ENCODE results near the gene OR10AD1.
"Not testable (repeated sequence)": the region's sequence is repeated elsewhere in the genome, so short reads cannot be mapped to it uniquely, and the experiment has no call there.

OR10AD1 gene, protein sequence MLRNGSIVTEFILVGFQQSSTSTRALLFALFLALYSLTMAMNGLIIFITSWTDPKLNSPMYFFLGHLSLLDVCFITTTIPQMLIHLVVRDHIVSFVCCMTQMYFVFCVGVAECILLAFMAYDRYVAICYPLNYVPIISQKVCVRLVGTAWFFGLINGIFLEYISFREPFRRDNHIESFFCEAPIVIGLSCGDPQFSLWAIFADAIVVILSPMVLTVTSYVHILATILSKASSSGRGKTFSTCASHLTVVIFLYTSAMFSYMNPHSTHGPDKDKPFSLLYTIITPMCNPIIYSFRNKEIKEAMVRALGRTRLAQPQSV
- long read RNA-seq, donor 1, result 0 reads
- long read RNA-seq, donor 2, result 0 reads
- long read RNA-seq, donor 3, result 0 reads
- long read RNA-seq, donor 4, result 0 reads
- long read RNA-seq, donor 5, result 0 reads
- long read RNA-seq, donor 6, result 0 reads
- long read RNA-seq, donor 7, result 0 reads
- long read RNA-seq, donor 8, result 0 reads

DNA sequence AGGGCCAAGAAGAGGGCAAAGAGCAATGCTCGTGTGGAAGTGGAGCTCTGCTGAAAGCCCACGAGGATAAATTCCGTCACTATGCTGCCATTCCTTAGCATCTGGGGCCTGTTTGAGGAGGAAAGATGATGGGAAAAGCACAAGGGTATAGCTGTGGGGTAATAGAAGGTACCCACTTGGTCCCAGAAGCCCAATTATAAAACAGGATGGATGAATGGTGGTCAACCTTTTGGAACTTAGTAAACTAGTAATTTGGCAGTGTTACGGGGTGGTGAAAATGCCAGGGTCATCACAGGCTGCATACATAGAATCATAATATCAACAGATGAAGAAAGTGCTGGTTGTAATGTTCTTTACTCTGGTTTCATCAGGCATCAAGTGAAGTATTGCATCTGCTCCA is at the start of gene OR10AD1:
OR10AD1 (minus strand) TSS at position 101 of the 400 bp plus-strand sequence; CDS start at position 101, 0 bp downstream.
- no peak for DNase-seq

DNA sequence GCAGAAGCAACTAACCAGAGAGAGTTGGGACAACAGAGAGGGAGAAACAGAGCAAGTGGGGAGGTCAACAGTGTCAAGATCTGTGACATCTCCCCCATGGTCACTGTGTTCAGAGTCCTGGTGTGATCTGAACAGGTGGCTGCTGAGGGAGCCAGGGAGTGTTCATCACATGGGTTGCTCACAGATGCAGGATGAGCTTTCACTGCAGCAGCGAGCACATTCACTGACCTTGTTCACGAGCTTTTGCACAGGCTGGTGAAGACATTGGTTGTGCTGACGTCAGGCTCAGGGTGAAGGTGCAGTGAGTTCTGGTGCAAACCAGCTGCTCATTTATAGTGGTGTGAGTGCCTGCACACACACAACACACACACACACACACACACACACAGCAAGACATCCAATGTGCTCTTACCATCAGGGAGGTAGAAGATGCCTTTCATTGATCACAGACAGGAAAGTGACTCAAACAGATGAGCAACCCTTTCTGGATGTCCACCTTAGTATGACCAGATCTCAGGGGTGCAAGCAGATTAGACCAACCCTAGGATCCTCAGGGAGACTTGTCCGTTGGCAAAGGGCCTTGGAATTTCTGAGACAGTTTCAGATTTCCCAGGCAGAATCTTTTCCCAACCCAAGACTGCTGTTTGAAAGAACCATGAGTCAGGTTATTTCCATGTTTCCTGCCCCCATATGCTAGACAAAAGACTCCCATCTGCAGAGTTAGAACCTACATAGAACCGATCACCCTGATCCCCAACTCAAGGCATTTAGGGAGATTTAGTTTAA is 44.3 kb upstream of the OR10AD1 start:
- DNase-seq, result no peak

DNA sequence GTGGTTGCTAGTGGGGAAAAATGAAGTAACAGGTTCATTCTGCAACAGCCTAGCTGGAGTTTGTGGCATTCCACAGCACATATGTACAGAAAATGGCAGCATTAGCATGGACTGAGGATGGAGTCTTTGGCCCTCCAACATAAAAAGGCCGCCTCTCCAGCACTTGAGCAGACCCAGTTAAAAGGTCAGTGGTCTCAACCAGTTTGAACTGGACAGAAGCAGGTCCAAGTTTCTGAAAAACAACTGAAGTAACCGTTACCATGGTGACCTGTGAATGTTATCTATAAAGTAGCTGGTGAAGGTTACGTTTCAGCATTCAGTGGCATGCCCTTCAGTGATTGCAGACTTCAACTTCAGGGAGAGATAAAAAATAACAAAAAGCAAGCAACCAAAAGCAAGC is 34.1 kb upstream of the OR10AD1 start:
- DNase-seq, result no peak

DNA sequence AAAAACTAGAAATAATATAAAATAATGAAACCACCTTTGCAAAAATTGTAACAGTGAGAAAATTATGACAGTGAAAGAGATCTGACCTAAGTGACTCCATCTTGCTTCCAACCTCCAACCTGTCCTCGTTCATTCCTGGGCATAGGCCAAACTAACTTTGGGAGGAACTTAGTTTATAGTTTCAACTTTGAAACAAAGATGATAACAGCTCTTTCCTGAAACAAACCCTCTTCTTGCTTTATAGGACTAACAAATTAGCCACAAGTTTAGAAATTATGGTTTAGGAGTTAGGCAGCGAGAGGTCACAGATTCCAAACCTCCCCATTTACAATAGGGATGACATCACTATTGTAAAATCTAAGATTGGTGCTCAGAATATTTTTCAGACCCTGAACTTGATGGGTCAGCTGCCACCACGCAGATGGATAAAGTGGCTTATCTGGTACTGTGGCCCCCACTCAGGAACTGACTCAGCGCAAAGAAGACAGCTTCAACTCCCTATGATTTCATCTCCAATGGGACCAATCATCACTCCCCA is 32.8 kb upstream of the OR10AD1 start:
- DNase-seq, result no peak

- not testable (repeated sequence) for DNase-seq
These were observed 28.3 kb upstream of the OR10AD1 start for GRCh38 chr12:48231169-48231958.

GRCh38 chr12:48224533-48224932 is 21.4 kb upstream of the OR10AD1 start:
- not testable (repeated sequence) for DNase-seq

- DNase-seq, result no peak
These were observed 18.6 kb upstream of the OR10AD1 start for GRCh38 chr12:48221645-48222044.

DNA sequence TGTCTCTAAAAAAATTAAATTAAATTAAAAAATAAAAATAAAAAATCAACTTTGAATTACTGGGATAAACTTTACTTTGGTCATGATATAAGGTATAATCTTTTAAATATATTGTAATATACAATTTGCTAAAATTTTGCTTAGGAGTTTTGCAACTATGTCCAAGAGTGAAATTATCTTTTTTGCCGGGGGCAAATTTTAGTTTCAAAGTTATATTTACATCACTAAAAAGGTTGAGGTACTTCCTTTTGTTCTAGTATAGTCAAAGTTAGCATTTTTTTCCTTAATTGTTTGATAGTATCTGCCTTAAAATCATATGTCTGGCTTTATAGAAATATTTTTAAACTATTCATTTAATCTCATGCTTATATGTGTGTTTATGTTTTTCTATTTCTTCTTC is 17.6 kb upstream of the OR10AD1 start:
- no peak for DNase-seq

DNA sequence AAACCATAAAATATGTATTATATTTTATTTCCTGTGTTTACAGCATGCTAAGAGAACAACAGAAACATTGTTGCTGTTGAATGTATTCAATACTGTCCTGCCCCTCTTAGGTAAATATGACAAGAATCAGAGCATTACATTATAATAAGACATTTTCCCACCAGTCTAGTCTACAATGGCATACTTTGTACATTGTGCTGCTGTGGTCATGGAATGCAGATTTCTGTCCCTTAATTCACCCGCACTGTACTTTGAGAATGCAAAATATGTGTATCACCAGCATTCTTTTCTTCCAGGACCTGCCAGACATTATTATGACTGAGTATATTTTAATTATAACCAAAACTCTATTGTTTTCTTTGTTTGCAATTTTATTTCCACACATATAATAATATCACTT is 16.5 kb upstream of the OR10AD1 start:
- DNase-seq, result no peak

- DNase-seq, result no peak
These were observed 13.7 kb upstream of the OR10AD1 start for GRCh38 chr12:48216785-48217184.

GRCh38 chr12:48209495-48209894 is 6.4 kb upstream of the OR10AD1 start:
- DNase-seq, result not testable (repeated sequence)

GRCh38 chr12:48202766-48203165 is 326 bp downstream of the OR10AD1 start:
- DNase-seq, result no peak

DNA sequence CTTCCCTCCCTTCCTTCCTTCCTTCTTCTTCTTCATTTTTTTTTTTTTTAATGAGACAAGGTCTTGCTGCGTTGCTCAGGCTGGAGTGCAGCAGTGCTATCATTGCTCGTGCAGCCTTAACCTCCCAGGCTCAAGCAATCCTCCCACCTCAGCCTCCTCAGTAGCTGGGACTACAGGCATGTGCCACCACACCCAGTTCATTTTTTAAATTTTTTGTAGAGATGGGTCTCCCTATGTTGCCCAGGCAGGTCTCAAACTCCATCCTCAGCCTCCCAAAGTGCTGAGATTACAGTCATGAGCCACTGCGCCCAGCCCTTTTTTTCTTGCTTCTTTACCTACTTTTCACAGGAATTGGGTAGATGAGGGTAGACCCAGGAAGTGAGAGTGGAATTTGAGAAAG is 1.6 kb downstream of the OR10AD1 start:
- DNase-seq, result no peak

DNA sequence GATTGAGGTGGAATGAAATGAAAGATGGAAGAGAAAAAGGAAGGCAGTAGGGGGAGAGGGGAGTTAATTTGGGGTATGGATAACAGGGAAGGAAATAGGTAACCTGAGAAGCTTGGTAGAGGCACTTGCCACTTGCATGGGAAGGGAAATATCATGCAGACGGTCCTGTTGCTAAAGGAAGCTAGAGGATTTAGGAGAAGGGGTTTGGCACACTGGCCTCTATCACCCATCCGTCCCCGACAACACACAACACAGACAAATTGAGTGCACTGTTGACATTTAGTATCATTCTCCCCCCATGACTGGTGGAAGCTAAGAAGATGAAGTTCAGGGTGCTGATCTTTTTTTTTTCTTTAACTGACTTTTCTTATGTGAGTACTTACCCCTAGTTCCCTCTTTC is 2.0 kb downstream of the OR10AD1 start:
- no peak for DNase-seq

GRCh38 chr12:48199774-48200221 is 3.3 kb downstream of the OR10AD1 start:
- DNase-seq, result peak; percentile 41

DNA sequence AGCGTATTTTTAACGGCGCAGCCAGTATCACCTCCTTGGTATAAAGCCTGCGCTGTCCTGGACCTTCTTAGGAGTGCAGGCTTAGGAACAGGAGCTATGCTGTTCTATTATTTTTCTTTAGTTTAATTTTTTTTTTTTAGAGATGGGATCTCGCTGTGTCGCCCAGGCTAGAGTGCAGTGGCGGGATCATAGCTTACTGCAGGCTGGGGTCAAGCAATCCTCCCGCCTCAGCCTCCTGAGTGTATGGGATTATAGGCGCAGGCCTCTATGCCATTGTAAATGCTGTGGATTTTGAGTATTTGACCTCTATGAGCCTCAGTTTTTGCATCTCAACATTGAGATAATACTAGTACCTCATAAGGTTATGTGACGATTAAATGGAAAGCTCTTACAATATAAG is 4.1 kb downstream of the OR10AD1 start:
- no peak for DNase-seq

DNA sequence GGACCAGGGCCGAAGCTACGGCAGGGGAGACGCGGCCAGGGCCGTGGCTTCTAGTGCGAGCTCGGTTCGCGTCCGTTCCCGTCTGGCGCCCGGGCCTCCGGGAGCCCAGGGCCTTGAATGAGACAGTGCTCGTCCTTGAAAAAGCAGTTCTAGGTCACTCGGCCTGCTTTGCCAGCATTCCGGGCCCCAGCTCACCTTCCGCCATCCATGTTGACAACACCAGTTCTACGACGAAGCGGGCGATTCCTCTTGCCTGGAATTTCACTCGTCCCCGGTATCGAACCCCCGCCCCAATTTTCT is 4.5 kb downstream of the OR10AD1 start:
- DNase-seq, result no peak

GRCh38 chr12:48197971-48198671 is 5.0 kb downstream of the OR10AD1 start:
- DNase-seq, result peak; percentile 93

DNA sequence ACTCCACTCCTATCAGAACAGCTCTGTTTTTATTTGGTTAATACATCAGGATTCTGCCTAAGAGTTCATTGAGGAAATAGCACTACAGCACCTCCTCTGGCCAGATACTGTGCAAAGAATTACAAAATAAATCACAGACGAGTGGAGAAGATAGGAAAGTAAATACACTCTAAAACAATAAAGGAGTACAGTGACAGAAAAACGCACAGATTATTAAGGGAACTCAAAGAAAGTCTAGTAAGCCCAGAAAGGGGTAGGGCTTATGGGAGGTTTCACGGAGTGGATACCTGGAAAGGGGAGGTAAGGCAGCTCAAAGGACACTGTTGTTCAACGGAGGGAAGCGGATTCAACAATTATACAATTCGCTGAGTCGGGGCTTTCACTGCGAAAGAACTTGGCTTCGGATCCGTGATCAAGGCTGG is 5.5 kb downstream of the OR10AD1 start:
- no peak for DNase-seq

GRCh38 chr12:48194799-48195201 is 8.3 kb downstream of the OR10AD1 start:
- no peak for DNase-seq

DNA sequence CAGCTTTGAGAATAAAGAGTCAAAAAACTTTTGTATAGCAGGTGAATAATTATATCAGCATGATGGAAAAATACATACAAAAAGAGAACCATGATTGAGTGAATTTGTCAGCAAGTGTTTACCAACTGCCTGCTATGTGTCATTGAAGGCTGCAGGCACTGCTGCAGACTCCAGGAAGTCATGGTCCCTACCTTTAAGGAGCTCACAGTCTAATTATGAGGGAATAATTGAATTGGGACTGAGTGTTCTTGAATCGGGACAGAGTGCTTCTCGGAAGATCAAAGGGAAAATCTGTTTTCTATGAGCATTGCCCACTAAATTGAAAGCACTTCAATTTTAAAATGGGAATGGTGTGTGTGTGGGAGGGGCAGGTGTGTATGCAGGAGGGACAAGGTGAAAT is 9.5 kb downstream of the OR10AD1 start:
- no peak for DNase-seq

DNA sequence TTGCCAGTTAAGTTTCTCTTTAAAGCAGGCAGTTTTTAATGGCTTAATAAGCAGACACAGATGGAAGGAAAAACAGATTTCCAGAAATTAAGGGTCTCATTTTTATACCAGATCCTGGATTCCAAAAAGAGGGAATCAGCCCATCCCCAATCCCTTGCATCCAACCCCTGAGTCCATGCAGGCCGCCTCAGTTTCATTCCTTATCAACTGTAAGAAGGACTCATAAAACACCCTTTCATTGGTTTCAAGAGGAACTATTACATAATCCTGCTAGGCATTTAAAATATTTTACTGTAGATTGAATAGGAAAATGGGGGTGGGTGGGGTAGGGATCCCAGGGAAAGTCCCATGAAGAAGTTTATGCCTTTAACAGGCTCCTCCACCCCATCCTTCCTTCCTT is 10.2 kb downstream of the OR10AD1 start:
- DNase-seq, result no peak

Measured in right kidney (tissue), 9 donors.